Neuron (in vitro differentiated cells): ENCODE measurements around the gene OXCT2.
A peak's percentile ranks its signal among the peaks of the same experiment; 100 is the strongest.

Source experiments
- H2AFZ ChIP-seq: one replicate; pipeline ENCODE4 v1.6.1; 2013; ENCODE audit warnings: low read depth, mild to moderate bottlenecking, inconsistent platforms, low read length, moderate library complexity
- H3K27me3 ChIP-seq: one replicate; pipeline ENCODE4 v1.6.1; 2013; ENCODE audit warnings: low read length; ENCODE audit not compliant: insufficient read depth
- H3K36me3 ChIP-seq: one replicate; pipeline ENCODE4 v1.6.1; 2013; ENCODE audit warnings: low read length; ENCODE audit not compliant: insufficient read depth
- H3K4me1 ChIP-seq: one replicate; pipeline ENCODE4 v1.6.1; 2013; ENCODE audit warnings: low read length; ENCODE audit not compliant: insufficient read depth
- H3K4me3 ChIP-seq: 2 replicates; pipeline ENCODE4 v1.5.1; 2013; ENCODE audit warnings: mild to moderate bottlenecking, low read length, moderate library complexity
- H3K9me3 ChIP-seq: one replicate; pipeline ENCODE4 v1.6.1; 2013; ENCODE audit warnings: low read length

The OXCT2 gene

DNA sequence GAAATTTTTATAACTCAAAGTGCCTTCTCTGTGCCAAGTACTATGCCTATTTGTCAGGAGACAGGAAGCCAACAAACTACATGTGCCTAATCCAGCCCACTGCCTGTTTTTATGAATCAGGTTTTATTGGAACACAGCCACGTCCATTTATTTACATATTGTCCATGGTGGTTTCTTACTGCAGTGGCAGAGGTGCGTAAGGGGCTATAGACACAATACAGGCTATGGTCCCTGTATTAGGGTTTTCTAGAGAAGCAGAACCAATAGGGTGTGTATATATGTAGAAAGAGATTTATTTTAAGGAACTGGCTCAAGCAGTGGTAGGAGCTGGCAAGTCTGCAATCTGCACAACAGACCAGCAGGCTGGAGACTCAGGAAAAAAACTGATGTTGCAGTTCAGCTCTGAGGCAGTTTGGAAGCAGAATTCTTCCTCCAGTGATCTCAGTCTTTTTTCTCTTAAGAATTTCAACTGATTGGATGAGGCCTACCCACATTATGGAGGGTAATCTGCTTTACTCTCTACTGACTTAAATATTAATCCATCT, 17.1 kb downstream of the OXCT2 start:
- Histone ChIP-seq H3K36me3 (peaks cover 88% of the 10 kb centered on the region), H3K27me3 (no peaks in the 10 kb centered on the region), H2AFZ (no peak overlapping the region), H3K9me3 (no peaks in the 10 kb centered on the region), H3K4me1 (no peaks in the 10 kb centered on the region), H3K4me3 (no peak overlapping the region)

DNA sequence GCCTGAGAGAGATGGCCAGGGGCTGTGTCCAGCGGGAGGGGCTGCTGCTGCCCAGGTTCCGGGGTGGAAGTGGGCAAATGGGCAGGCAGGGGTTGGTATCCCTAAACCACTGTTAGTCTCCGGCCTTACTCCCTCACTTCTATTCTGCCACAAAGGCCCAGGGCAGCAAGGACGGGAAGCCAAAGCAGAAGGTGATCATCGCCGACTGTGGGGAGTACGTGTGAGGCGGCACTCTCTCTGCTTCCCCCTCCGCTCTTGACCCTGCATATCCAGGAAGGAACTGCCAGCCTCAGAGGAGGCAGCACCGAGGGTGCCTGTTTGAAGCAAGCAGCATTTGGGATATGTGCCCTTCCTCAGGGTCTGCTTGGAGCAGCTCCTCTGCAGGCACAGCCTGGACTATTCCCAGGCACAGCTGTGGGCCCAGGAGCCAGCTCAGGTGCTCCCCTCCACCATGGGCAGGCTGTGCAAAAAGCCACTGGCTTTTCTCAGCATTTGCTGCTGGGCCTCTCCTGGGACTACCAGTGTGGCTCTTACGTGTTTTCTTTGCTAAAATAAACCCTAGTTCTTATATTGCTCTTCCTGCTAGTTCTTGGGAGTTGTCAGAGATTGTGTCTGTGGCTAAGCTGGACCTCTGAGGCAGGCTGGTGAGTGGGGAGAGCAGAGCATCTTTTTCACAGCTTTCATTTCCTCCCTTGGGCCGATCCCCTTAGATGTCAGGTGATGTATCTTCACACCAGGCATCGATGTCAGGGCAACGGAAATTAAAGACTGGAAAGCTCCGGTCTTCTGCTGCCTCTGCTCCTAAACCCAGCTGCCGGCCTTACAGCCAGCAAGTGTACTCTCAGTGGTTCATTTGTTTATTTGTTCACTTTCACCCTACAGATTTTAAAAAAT, 17.8 kb downstream of the OXCT2 start:
- H3K4me1 ChIP-seq, result no peaks in the 10 kb centered on the region
- H3K4me3 ChIP-seq, result no peak overlapping the region
- H3K9me3 ChIP-seq, result no peaks in the 10 kb centered on the region
- H3K27me3 ChIP-seq, result no peaks in the 10 kb centered on the region
- no peak overlapping the region for H2AFZ ChIP-seq
- H3K36me3 ChIP-seq, result peaks cover 92% of the 10 kb centered on the region

DNA sequence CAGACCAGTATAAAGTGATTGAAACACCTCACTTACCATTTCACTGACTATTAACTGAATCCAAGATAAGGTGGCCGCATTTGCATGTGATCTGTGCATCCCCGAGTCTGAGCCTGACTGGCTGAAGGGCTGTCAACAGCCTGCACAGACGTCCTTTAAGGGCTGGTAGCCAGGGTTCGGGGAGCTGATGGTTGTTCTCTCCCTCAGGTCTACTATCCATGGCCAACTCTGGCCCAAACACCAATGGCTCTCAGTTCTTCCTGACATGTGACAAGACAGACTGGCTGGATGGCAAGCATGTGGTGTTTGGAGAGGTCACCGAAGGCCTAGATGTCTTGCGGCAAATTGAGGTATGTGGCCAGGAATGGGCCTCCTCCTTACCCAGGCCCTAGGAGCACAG, 18.4 kb downstream of the OXCT2 start:
- Histone ChIP-seq H2AFZ (no peak overlapping the region), H3K27me3 (no peaks in the 10 kb centered on the region), H3K36me3 (peaks cover 92% of the 10 kb centered on the region), H3K4me3 (no peak overlapping the region), H3K9me3 (no peaks in the 10 kb centered on the region), H3K4me1 (no peaks in the 10 kb centered on the region)

DNA sequence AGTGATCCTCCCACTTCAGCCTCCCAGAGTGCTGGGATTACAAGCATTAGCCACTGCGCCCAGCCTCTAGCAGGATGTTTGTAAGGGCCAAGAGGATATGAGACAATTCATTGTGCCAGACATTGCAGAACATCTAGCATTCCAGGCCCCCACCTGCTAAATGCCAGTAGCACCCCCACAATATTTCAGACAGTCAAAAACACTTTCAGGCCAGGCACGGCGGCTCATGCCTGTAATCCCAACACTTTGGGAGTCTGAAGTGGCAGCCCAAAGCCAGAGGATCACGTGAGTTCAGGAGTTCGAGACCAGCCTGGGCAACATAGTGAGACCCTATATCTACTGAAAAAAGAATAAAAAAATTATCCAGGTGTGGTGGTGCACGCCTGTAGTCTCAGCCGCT, 19.6 kb downstream of the OXCT2 start:
- Histone ChIP-seq H3K4me3 (no peak overlapping the region), H3K9me3 (no peaks in the 10 kb centered on the region), H3K4me1 (no peaks in the 10 kb centered on the region), H3K36me3 (peaks cover 89% of the 10 kb centered on the region), H2AFZ (no peak overlapping the region), H3K27me3 (no peaks in the 10 kb centered on the region)

DNA sequence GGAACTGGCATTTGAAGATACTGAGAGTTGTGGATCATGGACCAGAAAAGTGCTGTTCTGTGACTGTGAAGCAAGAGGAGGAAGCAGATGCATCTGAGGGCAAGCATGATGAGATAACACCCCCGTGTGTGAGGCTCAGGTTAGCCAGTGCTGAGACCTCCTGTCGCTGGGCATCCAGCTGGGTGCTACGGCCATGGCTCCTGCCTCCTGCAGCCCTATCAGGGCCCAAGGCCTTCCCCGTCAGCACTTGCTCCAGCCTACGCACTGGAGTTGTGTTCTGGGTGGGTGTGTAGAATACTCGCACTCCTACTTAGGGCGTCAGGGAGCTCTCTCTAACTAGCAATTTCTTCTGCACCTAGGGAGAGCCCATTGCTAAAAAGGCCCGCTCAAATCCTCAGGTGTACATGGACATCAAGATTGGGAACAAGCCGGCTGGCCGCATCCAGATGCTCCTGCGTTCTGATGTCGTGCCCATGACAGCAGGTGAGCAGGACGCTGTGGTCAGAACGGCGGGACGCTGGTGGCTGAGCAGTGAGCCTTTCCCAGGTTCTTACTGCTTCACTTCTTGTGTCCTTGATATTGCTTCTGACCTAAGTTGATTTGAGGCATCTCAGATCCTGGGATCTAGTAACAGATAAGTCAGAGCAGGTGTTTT, 26.0 kb downstream of the OXCT2 start:
- no peaks in the 10 kb centered on the region for H3K9me3 ChIP-seq
- H3K4me3 ChIP-seq, result no peak overlapping the region
- no peak overlapping the region for H2AFZ ChIP-seq
- peaks cover 92% of the 10 kb centered on the region for H3K36me3 ChIP-seq
- peaks cover 7% of the 10 kb centered on the region for H3K4me1 ChIP-seq
- H3K27me3 ChIP-seq, result no peaks in the 10 kb centered on the region

DNA sequence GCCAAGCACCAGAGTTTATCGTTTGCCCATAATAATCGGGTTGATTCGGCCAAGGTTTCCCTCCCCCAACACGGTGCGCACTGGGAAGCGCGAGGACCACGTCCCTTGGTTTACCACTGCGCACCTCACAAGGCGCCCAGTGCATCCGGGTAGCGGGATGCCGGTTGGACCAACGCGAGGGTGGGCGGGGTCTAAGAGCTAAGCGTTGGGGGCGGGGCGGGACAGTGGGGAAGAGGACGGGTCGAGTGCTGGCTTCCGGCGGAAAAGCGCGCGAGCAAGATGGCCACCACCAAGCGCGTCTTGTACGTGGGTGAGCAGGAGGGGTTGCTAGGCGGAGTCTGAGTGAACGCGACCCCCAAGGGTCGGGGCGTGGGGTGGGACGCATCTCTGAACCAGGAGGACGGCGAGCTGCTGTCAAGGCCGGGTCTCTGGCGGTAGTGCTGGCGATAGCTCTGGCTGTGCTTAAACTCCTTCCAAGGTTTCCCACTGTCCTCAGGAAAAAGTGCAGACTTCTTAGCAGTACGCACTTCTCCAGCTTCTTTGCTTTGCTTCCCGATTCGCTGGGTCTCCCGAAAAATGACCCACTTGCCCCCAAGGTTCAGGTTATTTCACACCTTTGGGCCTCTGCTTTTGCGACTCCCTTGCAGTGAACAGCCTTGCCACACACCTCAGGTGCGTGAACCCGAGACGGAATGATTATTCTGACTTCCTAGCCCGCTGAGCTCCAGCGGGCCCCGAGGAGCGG, 32.4 kb downstream of the OXCT2 start, which contains the start of gene PPIE:
Gene PPIE, plus strand, starts transcription at position 261 of the 745 bp plus-strand sequence. Its CDS starts 19 bp downstream, at position 280.
- peak within 1 kb of the TSS; percentile 53 for H2AFZ ChIP-seq
- peaks cover 36% of the 10 kb centered on the region for H3K36me3 ChIP-seq
- H3K9me3 ChIP-seq, result no peaks in the 10 kb centered on the region

DNA sequence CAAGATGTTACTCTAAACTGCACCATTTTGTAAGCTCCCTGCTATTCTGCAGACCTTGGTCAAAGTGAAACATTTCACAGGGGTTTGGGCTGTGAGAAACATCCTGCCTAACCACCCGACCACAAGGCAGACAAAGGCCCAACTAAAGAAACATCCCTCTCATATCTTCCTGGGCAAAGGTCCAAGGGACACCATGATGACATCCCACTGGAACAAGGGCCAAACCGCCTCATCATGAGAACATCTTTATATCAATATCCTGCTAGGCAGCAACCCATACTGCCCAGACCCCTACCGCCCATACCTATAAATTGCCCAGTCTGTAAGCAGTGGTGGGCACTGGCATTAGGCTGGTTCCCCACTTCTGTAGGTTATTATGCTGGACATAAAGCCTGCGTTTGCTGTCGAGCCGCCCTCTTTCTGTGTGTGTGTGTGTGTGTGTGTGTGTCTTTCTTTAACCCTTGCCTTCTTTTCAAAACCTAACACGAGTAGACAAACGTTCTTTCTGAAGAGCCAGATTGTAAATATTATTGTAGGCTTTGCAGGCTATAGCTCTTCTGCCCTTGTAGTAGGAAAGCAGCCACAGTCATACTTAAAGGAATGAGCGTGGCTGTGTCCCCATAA, 33.5 kb downstream of the OXCT2 start:
- Histone ChIP-seq H3K36me3 (peaks cover 24% of the 10 kb centered on the region), H2AFZ (no peak overlapping the region), H3K9me3 (no peaks in the 10 kb centered on the region), H3K27me3 (peaks cover 13% of the 10 kb centered on the region), H3K4me3 (no peak overlapping the region), H3K4me1 (peaks cover 17% of the 10 kb centered on the region)

More for the DNA sequence above, 32.4 kb downstream of the OXCT2 start, which contains the start of gene PPIE:
- Histone ChIP-seq H3K4me3 (peak within 1 kb of the TSS; percentile 78), H3K4me1 (peaks cover 17% of the 10 kb centered on the region), H3K27me3 (peaks cover 6% of the 10 kb centered on the region)

DNA sequence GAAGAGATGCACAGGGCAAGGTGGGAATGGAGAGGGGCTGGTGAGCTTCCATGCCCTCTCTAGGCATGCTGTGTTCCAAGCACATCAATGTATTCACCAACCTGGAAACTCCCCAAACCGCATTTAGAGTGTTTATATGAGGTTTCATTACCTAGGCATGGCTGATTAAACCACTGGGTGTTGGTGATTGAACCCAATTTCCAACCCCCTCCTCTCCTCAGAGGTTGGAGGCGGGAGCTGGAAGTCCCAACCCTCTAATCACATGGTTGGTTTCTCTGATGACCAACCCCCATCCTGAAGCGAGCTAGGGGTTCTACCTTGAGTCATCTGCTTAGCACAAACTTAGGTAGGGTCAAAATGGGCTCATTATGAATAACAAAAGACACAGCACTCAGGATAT, 35.4 kb downstream of the OXCT2 start:
- Histone ChIP-seq H3K4me1 (peaks cover 16% of the 10 kb centered on the region), H3K27me3 (peaks cover 14% of the 10 kb centered on the region), H3K4me3 (no peak overlapping the region), H2AFZ (no peak overlapping the region), H3K9me3 (no peaks in the 10 kb centered on the region), H3K36me3 (peaks cover 6% of the 10 kb centered on the region)

DNA sequence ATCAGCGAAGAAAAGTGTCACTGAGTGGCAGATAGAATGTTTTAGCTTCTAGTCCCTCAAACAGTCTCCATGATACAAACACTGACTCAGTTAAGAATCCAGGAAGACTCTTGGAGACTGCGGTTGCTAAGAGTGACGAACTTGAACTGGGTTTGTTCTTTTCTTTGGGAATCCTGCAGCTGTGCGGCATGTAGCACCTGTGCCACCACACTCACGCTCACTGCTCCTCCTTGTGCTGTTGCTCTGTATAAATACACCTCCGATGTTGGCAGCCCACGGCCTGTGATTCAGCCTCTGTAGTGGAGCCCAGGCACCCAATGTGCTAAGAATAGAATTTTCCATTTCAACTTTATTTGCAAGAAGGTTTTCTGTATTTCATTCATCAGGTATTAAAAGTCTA, 38.0 kb downstream of the OXCT2 start:
- peaks cover 1% of the 10 kb centered on the region for H3K9me3 ChIP-seq

DNA sequence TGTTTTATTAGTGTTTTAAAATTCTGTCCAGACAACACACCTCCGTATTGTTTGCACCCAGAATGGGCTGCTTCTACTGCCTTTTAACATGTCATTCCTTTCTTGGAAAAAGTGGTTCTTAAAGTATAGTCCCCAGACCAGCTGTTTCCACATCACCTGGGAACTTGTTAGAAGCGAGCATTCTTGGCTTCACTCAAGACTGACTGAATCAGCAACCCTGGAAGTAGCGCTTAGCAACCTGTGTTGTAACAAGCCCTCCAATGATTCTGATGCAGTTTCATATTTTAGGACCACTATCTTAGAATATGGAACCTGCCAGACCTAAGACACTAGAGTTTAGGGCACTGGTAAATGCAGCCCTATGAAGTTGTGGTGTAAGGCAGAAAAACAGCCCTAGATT, 38.4 kb downstream of the OXCT2 start:
- no peak overlapping the region for H3K4me3 ChIP-seq

More for the DNA sequence above, 38.0 kb downstream of the OXCT2 start:
- no peak overlapping the region for H3K4me3 ChIP-seq
- no peak overlapping the region for H2AFZ ChIP-seq
- H3K4me1 ChIP-seq, result no peaks in the 10 kb centered on the region
- peaks cover 29% of the 10 kb centered on the region for H3K27me3 ChIP-seq
- H3K36me3 ChIP-seq, result no peaks in the 10 kb centered on the region

DNA sequence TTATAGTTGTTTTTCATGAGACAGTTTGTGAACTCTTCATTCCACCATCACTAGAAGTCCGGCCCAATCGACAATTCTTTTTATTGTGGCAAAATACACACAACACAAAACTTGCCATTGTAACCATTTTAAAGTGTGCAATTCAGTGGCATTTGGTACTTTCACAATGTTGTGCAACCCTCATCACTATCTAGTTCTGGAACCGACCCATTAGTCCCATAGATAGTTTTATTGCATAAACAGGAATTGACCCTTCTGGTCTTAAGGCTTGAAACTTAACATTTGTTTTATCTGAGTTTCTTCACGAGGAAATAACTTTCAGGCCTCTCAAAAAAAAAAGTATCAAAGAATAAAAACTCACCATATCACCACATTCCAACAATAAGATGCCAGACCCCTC, 41.3 kb downstream of the OXCT2 start:
- Histone ChIP-seq H3K27me3 (peaks cover 41% of the 10 kb centered on the region), H3K9me3 (peaks cover 4% of the 10 kb centered on the region)

More for the DNA sequence above, 38.4 kb downstream of the OXCT2 start:
- H3K27me3 ChIP-seq, result peaks cover 33% of the 10 kb centered on the region
- no peak overlapping the region for H2AFZ ChIP-seq
- peaks cover 4% of the 10 kb centered on the region for H3K9me3 ChIP-seq
- no peaks in the 10 kb centered on the region for H3K36me3 ChIP-seq
- no peaks in the 10 kb centered on the region for H3K4me1 ChIP-seq

DNA sequence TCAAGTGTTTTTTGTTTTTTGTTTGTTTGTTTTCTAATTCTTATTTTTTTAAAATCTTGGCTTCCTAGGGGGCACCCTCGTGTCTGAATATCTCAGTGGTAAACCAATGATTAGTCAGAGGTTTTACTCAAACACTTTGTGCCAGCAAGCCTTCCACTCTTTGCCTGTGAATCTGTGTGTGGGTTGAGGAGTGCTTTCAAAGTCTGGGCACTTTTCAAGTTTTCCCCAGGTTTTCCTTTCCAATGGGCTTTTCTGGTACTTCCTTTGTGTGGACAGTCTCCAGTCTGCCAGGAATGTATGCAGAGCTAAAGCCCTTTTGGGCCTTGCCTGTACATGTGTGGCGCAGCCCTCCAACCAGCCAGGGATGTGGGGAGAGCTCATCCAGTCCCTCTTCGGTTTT, 42.1 kb downstream of the OXCT2 start:
- no peak overlapping the region for H2AFZ ChIP-seq
- peaks cover 41% of the 10 kb centered on the region for H3K27me3 ChIP-seq
- H3K4me1 ChIP-seq, result no peaks in the 10 kb centered on the region
- no peak overlapping the region for H3K4me3 ChIP-seq
- H3K9me3 ChIP-seq, result peaks cover 4% of the 10 kb centered on the region
- no peaks in the 10 kb centered on the region for H3K36me3 ChIP-seq

More for the DNA sequence above, 41.3 kb downstream of the OXCT2 start:
- no peaks in the 10 kb centered on the region for H3K36me3 ChIP-seq
- H3K4me3 ChIP-seq, result no peak overlapping the region
- no peaks in the 10 kb centered on the region for H3K4me1 ChIP-seq
- no peak overlapping the region for H2AFZ ChIP-seq
